Daoy (cell line): ENCODE measurements around the gene FUCA2. TPM values are rescaled to one million over a fixed set of nuclear protein-coding genes. Genes with fewer than 3 reads are reported as not detected.
"Not testable (repeated sequence)": the region's sequence is repeated elsewhere in the genome, so short reads cannot be mapped to it uniquely, and the experiment has no call there.

Experiments
- DNase-seq: peaks from one replicate; pipeline ENCODE4 v3.0.0-alpha.2; 2015; ENCODE audit warnings: low read depth
- total RNA-seq: library from RNA; depleted of rRNA; stranded (reverse); fragments of >200 nt; shearing (Covaris generic); gene quantifications from 2 replicates; pipeline ENCODE4 v1.2.3, GENCODE V29; 2014

FUCA2 gene
- total RNA-seq, 1 experiment from 2014 or later = 50.1 TPM

- peak; percentile 75 for DNase-seq
These were observed 25.6 kb upstream of the FUCA2 start for GRCh38 chr6:143536866-143537691.

GRCh38 chr6:143536461-143536865, 24.9 kb upstream of the FUCA2 start:
- peak; percentile 65 for DNase-seq

- no peak for DNase-seq
These were observed 23.7 kb upstream of the FUCA2 start for GRCh38 chr6:143535189-143535614.

- no peak for DNase-seq
These were observed 20.4 kb upstream of the FUCA2 start for GRCh38 chr6:143531720-143532499.

GRCh38 chr6:143529095-143529494, 17.6 kb upstream of the FUCA2 start:
- no peak for DNase-seq

GRCh38 chr6:143528164-143528811, 16.8 kb upstream of the FUCA2 start:
- DNase-seq = no peak

GRCh38 chr6:143527677-143528076, 16.2 kb upstream of the FUCA2 start:
- no peak for DNase-seq

GRCh38 chr6:143525356-143525755, 13.8 kb upstream of the FUCA2 start:
- DNase-seq = no peak

- no peak for DNase-seq
These were observed 10.6 kb upstream of the FUCA2 start for GRCh38 chr6:143522039-143522600.

- no peak for DNase-seq
These were observed 5.9 kb upstream of the FUCA2 start for GRCh38 chr6:143517447-143517773.

GRCh38 chr6:143516690-143517446, 5.3 kb upstream of the FUCA2 start:
- no peak for DNase-seq

- no peak for DNase-seq
These were observed 4.3 kb upstream of the FUCA2 start for GRCh38 chr6:143515766-143516355.

- DNase-seq = no peak
These were observed 3.7 kb upstream of the FUCA2 start for GRCh38 chr6:143515061-143515760.

- DNase-seq = peak; percentile 39
These were observed 1.9 kb upstream of the FUCA2 start for GRCh38 chr6:143513410-143513809.

- DNase-seq = not testable (repeated sequence)
These were observed 1.2 kb downstream of the FUCA2 start for GRCh38 chr6:143510326-143510725.

GRCh38 chr6:143507358-143508145, 4.0 kb downstream of the FUCA2 start:
- DNase-seq = no peak

GRCh38 chr6:143506620-143507019, 4.9 kb downstream of the FUCA2 start:
- no peak for DNase-seq

GRCh38 chr6:143506199-143506598, 5.3 kb downstream of the FUCA2 start:
- no peak for DNase-seq

GRCh38 chr6:143505537-143505936, 6.0 kb downstream of the FUCA2 start:
- no peak for DNase-seq

GRCh38 chr6:143505111-143505510, 6.4 kb downstream of the FUCA2 start:
- no peak for DNase-seq
